VCaP (cell line): ENCODE measurements around the gene COX4I1.

Source experiments
- H3K27ac ChIP-seq: fragments of 450-650 bp; 2 replicates; pipeline ENCODE4 v1.5.1; 2017
- CTCF ChIP-seq: fragments of 450-650 bp; conservative IDR thresholded peaks from 2 replicates; pipeline ENCODE4 v1.5.1; 2017; ENCODE audit warnings: mild to moderate bottlenecking, moderate library complexity

The COX4I1 gene

DNA sequence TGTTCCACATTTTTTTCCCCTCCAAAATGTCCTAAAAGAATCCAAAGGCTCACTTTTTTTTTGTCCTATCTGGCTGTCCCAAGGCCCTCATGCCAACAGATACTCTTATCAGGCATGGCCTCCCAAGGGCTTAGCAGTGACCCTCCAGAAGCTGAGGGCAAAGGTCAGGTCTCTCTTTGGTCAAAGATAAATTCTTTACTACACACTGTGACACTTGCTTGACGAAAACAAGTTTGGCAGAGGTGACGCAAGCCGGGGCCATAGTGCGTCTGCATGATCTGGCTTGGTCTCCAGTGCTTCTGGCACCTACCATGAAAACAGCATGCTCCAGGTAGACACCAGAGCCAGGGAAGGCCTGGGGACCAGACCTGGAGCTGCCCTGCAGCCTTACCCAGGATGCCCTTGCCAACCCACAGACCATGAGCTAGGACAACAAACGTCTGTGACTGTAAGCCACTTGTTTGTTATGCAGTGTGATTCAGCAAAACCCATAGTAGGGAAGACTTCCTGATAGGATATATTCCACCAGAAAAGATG, 50.9 kb downstream of the COX4I1 start:
- no peak for TF ChIP-seq CTCF
- H3K27ac ChIP-seq: no peak overlapping the region

GRCh38 chr16:85851034-85851785, 51.7 kb downstream of the COX4I1 start:
- TF ChIP-seq CTCF: no peak

DNA sequence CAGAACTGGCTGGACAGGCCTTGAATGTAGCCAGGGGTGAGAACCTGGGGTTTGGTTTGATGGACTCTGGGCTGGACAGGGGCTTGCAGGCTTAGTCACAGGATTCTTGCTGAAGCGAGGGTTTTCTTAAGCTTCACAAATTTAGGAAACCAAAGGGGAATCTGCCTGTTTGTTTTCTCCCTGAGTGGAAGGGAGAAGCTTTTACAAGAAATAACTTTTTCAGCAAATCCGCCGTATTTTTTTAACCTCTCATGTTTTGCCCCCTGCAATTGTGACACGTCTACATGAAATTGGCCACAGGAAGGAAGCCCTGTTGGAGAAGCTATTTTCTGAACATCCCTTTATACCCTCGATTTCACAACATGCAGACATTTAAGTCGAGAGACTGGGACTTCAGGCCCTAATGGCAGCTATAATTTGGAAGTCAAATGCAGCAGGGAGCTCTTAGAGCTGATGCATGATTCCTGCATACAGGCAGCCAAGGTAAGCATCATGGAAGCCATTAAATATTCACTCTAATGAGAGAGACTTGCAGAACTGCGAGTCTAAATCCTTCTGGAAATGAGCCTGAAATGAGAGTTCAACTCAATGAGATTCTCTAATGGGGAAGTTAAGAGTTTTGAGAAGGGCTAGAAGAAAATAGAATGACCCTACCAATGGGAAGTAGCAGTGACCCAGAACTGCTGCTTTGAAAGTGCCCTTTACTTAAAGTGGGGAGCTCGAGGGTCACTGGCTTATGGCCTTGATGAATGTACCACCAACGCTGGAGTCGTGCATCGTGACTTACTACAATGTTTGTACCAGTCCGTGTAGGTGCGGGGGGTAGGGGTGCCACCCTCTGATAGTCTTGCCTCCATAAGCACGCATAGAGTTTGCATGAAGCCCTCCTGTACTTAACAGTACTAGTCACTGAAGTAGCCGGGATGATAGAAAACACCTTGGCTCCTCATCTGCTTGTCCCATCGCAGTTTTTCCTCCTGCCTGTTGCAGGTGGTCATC, 54.4 kb downstream of the COX4I1 start:
- H3K27ac ChIP-seq: no peak overlapping the region
- TF ChIP-seq CTCF: no peak

More at GRCh38 chr16:85851034-85851785, 51.7 kb downstream of the COX4I1 start:
- no peak overlapping the region for H3K27ac ChIP-seq

GRCh38 chr16:85854935-85855334, 55.4 kb downstream of the COX4I1 start:
- no peak for TF ChIP-seq CTCF
- H3K27ac ChIP-seq: no peak overlapping the region

GRCh38 chr16:85856079-85856478, 56.6 kb downstream of the COX4I1 start:
- no peak overlapping the region for H3K27ac ChIP-seq
- TF ChIP-seq CTCF: no peak

- no peak for TF ChIP-seq CTCF
- H3K27ac ChIP-seq: no peak overlapping the region
These were observed 57.1 kb downstream of the COX4I1 start for GRCh38 chr16:85856585-85856984.
